Endothelial cell of umbilical vein (primary cell): Measurements from ENCODE around the gene WDR27. TPM values are rescaled to one million over a fixed set of nuclear protein-coding genes. Genes with fewer than 3 reads are reported as not detected.

Experiments
- BruUV-seq: library from RNA; stranded (reverse); fragments of 400-500 nt; replicated peaks from 2 replicates; lab custom pipeline; 2021; lab: Mats Ljungman, UMichigan
- CTCF ChIA-PET: fragments of 300-600, 350-600 bp; sonication (Branson Sonifier 250); formaldehyde crosslinking; loops from one replicate; lab custom pipeline; 2021; ENCODE audit warnings: antibody characterized with exemption, inconsistent platforms; lab: Charles Lee
- POLR2A ChIA-PET: fragments of 300-600, 350-600 bp; sonication (Branson Sonifier 250); formaldehyde crosslinking; loops from one replicate; lab custom pipeline; 2021; ENCODE audit warnings: antibody characterized with exemption, inconsistent platforms; lab: Charles Lee
- DNase-seq: peaks from one replicate; pipeline ENCODE4 v3.0.0-alpha.2; 2011; ENCODE audit warnings: low read depth, low spot score
- FAIRE-seq: peaks from 2 replicates; lab custom pipeline; 2011; peaks lifted over from hg19 to GRCh38; lab: Jason Lieb, UNC
- H2AFZ ChIP-seq: 2 replicates; pipeline ENCODE4 v1.6.0; 2012; ENCODE audit warnings: low read depth, low read length, control low read depth, inconsistent platforms
- H3K27ac ChIP-seq: 2 replicates; pipeline ENCODE4 v1.5.1; 2011; ENCODE audit warnings: low read depth, mild to moderate bottlenecking, control low read depth, low read length, moderate library complexity; ENCODE audit not compliant: insufficient read depth
- H3K27me3 ChIP-seq, 2 experiments: 2 replicates each; pipeline versions ENCODE4 v1.6.0 to v1.6.1; 2011; ENCODE audit warnings: low read length in 2 of 2, mixed read lengths in 1 of 2; ENCODE audit not compliant: control insufficient read depth in 2 of 2, insufficient read depth in 2 of 2
- H3K36me3 ChIP-seq, 2 experiments: 2 replicates in 1 of 2; 3 replicates in 1 of 2; pipeline ENCODE4 v1.5.1; 2011; ENCODE audit warnings: low read length in 2 of 2, mild to moderate bottlenecking in 1 of 2, moderate library complexity in 1 of 2; ENCODE audit not compliant: control insufficient read depth in 2 of 2, insufficient read depth in 2 of 2; ENCODE audit errors: extremely low read depth in 1 of 2
- H3K4me1 ChIP-seq: 3 replicates; pipeline ENCODE4 v1.5.1; 2011; ENCODE audit warnings: mild to moderate bottlenecking, low read length; ENCODE audit not compliant: control insufficient read depth, insufficient read depth; ENCODE audit errors: extremely low read depth
- H3K4me2 ChIP-seq: 2 replicates; pipeline ENCODE4 v1.6.1; 2011; ENCODE audit warnings: low read length, control low read depth, mixed read lengths; ENCODE audit not compliant: insufficient read depth
- H3K4me3 ChIP-seq, 3 experiments: fragments of 200-600 bp in 1 of 3; sonication (generic), shearing (Covaris generic) in 1 of 3; replicated peaks in 1 of 3; 2 replicates each; pipeline ENCODE4 v1.5.1; 2011 to 2016; ENCODE audit warnings: control low read depth in 3 of 3, low read length in 3 of 3, mild to moderate bottlenecking in 2 of 3, inconsistent platforms in 1 of 3, low read depth in 1 of 3, moderate library complexity in 1 of 3; ENCODE audit not compliant: insufficient read depth in 1 of 3
- H3K79me2 ChIP-seq: 2 replicates; pipeline ENCODE4 v1.6.0; 2012; ENCODE audit warnings: low read length, inconsistent platforms; ENCODE audit not compliant: control insufficient read depth, insufficient read depth
- H3K9ac ChIP-seq: replicated peaks from 2 replicates; pipeline ENCODE3; 2011; ENCODE audit warnings: low read length, control low read depth; ENCODE audit not compliant: insufficient read depth; ENCODE audit errors: extremely low read depth
- H3K9me1 ChIP-seq: replicated peaks from 3 replicates; pipeline ENCODE4 v1.6.0; 2011; ENCODE audit warnings: mild to moderate bottlenecking, low read length; ENCODE audit not compliant: control insufficient read depth, insufficient read depth; ENCODE audit errors: extremely low read depth
- H3K9me3 ChIP-seq: replicated peaks from 2 replicates; pipeline ENCODE4 v1.5.1; 2012; ENCODE audit warnings: low read length, inconsistent platforms; ENCODE audit not compliant: control insufficient read depth, insufficient read depth
- H4K20me1 ChIP-seq: replicated peaks from 2 replicates; pipeline ENCODE3; 2011; ENCODE audit warnings: mild to moderate bottlenecking, low read length; ENCODE audit not compliant: control insufficient read depth, insufficient read depth; ENCODE audit errors: extremely low read depth
- EZH2 ChIP-seq: IDR thresholded peaks from 2 replicates; pipeline ENCODE4 v1.6.1; 2012; ENCODE audit warnings: borderline replicate concordance, low read depth, mild to moderate bottlenecking, moderate library complexity, low read length, inconsistent platforms; ENCODE audit not compliant: severe bottlenecking
- FOS ChIP-seq: IDR thresholded peaks from 2 replicates; pipeline ENCODE4 v1.6.1; 2011; ENCODE audit warnings: mild to moderate bottlenecking, low read length, moderate library complexity, borderline replicate concordance; ENCODE audit not compliant: insufficient read depth
- GATA2 ChIP-seq: IDR thresholded peaks from 2 replicates; pipeline ENCODE4 v1.7.0; 2011; ENCODE audit warnings: low read depth, mild to moderate bottlenecking, moderate library complexity, mixed read lengths, low read length; ENCODE audit not compliant: insufficient read length, insufficient read depth
- JUN ChIP-seq: IDR thresholded peaks from 2 replicates; pipeline ENCODE4 v1.6.1; 2011; ENCODE audit warnings: borderline replicate concordance, low read depth; ENCODE audit not compliant: insufficient read length, insufficient read depth
- MYC ChIP-seq: IDR thresholded peaks from one replicate; pipeline ENCODE4 v1.6.1; 2011; ENCODE audit warnings: mild to moderate bottlenecking, low read depth, low read length
- POLR2A ChIP-seq: IDR thresholded peaks from 2 replicates; pipeline ENCODE4 v1.6.1; 2012; ENCODE audit warnings: low read depth, mild to moderate bottlenecking, control low read depth, low read length
- POLR2AphosphoS5 ChIP-seq: IDR thresholded peaks from 2 replicates; pipeline ENCODE4 v1.6.1; 2012; ENCODE audit warnings: low read depth, mild to moderate bottlenecking, control low read depth, low read length, moderate library complexity; ENCODE audit not compliant: insufficient read depth
- dilution Hi-C: fragments of 300-500 bp; cut with MboI; formaldehyde crosslinking; loops from one replicate; pipeline ENCODE4 v1.15.0; 2019; ENCODE audit warnings: low sequenced_read_pairs; ENCODE audit not compliant: extremely low pct_ligation_motif_present
- intact Hi-C: fragments of 100-400 bp; cut with micrococcal nuclease; formaldehyde crosslinking; loops from one replicate; pipeline ENCODE4 v1.10.0; 2022
- polyA plus RNA-seq, 4 experiments: library from polyadenylated mRNA; depleted of rRNA in 3 of 4; stranded (reverse) in 3 of 4; unstranded in 1 of 4; fragments of >200 nt; gene quantifications; 2 replicates each; pipeline versions ENCODE4 v1.2.1 to v1.2.3, GENCODE V29; 2011 to 2012; ENCODE audit warnings: missing spikeins in 1 of 4
- total RNA-seq: library from RNA; stranded (reverse); gene quantifications from 2 replicates; pipeline ENCODE4 v1.2.3, GENCODE V29; 2021
- TF ChIP-seq, protein P1 (sequence below): IDR thresholded peaks from 2 replicates; pipeline ENCODE4 v1.6.1; 2011; ENCODE audit not compliant: insufficient read depth, insufficient read length
- TF ChIP-seq, protein P2 (sequence below), 2 donors: IDR thresholded peaks; 1 replicate in 1 of 2; 2 replicates in 1 of 2; pipeline ENCODE4 v1.5.1; 2011; ENCODE audit warnings: low read length in 2 of 2, mild to moderate bottlenecking in 2 of 2, moderate library complexity in 2 of 2, control low read depth in 1 of 2, inconsistent platforms in 1 of 2, low read depth in 1 of 2; ENCODE audit not compliant: insufficient read depth in 1 of 2; ENCODE audit errors: extremely low read depth in 1 of 2

The WDR27 gene
- total and polyA plus RNA-seq, 2 donors (not counting 3 experiments of a cell fraction or from before 2014, with no cell fraction given), result 60.1 to 69.7 TPM

DNA sequence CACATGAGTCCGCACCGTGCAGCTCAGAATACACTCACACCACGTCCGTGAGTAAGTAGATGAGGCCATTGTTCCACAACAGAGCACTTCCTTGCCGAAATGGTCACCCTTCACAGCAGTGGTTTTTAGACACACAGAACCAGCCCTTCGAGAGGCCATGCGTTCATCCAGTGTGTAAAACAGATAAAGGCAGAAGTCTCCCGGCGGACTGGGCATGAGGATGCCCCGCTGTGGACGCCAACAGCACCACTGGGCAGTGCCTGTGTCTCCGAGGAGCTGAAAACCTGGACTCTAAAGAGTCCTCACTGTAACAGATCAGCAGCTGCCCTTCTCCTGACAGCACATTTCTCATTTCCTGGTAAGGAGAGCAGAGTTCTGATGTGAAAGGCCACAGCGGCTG lies 75.2 kb downstream of the WDR27 start:
- POLR2A ChIA-PET, result no interaction called here
- Histone ChIP-seq H3K4me1 (no peaks in the 10 kb centered on the region), H3K27me3 (no peaks in the 10 kb centered on the region), H2AFZ (no peak overlapping the region), H4K20me1 (no peaks in the 10 kb centered on the region), H3K9me3 (no peaks in the 10 kb centered on the region), H3K4me2 (no peak overlapping the region), H3K9ac (no peak overlapping the region), H3K9me1 (no peaks in the 10 kb centered on the region), H3K27ac (no peak overlapping the region), H3K79me2 (no peaks in the 10 kb centered on the region), H3K36me3 (peaks cover 0 to 6% of the 10 kb centered on the region in 2 experiments), H3K4me3 (no peak overlapping the region)
- dilution Hi-C loops, result no loop called here
- intact Hi-C loops, result no loop called here
- no peak for TF ChIP-seq EZH2
- no peak for TF ChIP-seq GATA2
- no peak for TF ChIP-seq JUN
- TF ChIP-seq, protein P1, sequence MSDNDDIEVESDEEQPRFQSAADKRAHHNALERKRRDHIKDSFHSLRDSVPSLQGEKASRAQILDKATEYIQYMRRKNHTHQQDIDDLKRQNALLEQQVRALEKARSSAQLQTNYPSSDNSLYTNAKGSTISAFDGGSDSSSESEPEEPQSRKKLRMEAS, result no peak
- TF ChIP-seq MYC, result no peak
- no peak for TF ChIP-seq FOS
- TF ChIP-seq POLR2AphosphoS5, result no peak
- no peak for TF ChIP-seq POLR2A
- TF ChIP-seq, protein P2, sequence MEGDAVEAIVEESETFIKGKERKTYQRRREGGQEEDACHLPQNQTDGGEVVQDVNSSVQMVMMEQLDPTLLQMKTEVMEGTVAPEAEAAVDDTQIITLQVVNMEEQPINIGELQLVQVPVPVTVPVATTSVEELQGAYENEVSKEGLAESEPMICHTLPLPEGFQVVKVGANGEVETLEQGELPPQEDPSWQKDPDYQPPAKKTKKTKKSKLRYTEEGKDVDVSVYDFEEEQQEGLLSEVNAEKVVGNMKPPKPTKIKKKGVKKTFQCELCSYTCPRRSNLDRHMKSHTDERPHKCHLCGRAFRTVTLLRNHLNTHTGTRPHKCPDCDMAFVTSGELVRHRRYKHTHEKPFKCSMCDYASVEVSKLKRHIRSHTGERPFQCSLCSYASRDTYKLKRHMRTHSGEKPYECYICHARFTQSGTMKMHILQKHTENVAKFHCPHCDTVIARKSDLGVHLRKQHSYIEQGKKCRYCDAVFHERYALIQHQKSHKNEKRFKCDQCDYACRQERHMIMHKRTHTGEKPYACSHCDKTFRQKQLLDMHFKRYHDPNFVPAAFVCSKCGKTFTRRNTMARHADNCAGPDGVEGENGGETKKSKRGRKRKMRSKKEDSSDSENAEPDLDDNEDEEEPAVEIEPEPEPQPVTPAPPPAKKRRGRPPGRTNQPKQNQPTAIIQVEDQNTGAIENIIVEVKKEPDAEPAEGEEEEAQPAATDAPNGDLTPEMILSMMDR (IDR thresholded peaks at IDR 0.05; ENCODE audit: extremely low read depth in 1 of 2, insufficient read depth in 1 of 2, low read depth in 1 of 2, low read length in 2 of 2), result no peak
- DNase-seq (no peak), FAIRE-seq (no peak)
- CTCF ChIA-PET, result no interaction called here
- BruUV-seq, result no TSS peak
